CD4-positive, alpha-beta T cell treated with Interleukin-6 at 100 ng/mL for 8 hours (primary cell): ENCODE measurements around the gene TRAPPC12.
"Not testable (repeated sequence)": the region's sequence is repeated elsewhere in the genome, so short reads cannot be mapped to it uniquely, and the experiment has no call there.

Experiments used
- DNase-seq: peaks from one replicate; pipeline ENCODE4 v3.0.0-alpha.2; 2020; ENCODE audit warnings: mixed read lengths, low spot score

TRAPPC12 gene

GRCh38 chr2:3433339-3433699 lies 53.8 kb downstream of the TRAPPC12 start:
- no peak for DNase-seq

- DNase-seq: no peak
These were observed 54.4 kb downstream of the TRAPPC12 start for GRCh38 chr2:3433776-3434400.

- DNase-seq: no peak
These were observed 55.2 kb downstream of the TRAPPC12 start for GRCh38 chr2:3434654-3435053.

- DNase-seq: no peak
These were observed 56.0 kb downstream of the TRAPPC12 start for GRCh38 chr2:3435445-3435844.

GRCh38 chr2:3440477-3440876 lies 61.0 kb downstream of the TRAPPC12 start:
- DNase-seq: no peak

- DNase-seq: no peak
These were observed 62.0 kb downstream of the TRAPPC12 start for GRCh38 chr2:3441465-3441864.

GRCh38 chr2:3442185-3442584 lies 62.7 kb downstream of the TRAPPC12 start:
- DNase-seq: no peak

- no peak for DNase-seq
These were observed 63.6 kb downstream of the TRAPPC12 start for GRCh38 chr2:3443083-3443482.

- no peak for DNase-seq
These were observed 64.1 kb downstream of the TRAPPC12 start for GRCh38 chr2:3443506-3444084.

- no peak for DNase-seq
These were observed 66.4 kb downstream of the TRAPPC12 start for GRCh38 chr2:3445891-3446290.

GRCh38 chr2:3446381-3446780 lies 66.9 kb downstream of the TRAPPC12 start:
- no peak for DNase-seq

GRCh38 chr2:3447186-3447585 lies 67.7 kb downstream of the TRAPPC12 start:
- not testable (repeated sequence) for DNase-seq

GRCh38 chr2:3447789-3448317 lies 68.4 kb downstream of the TRAPPC12 start:
- no peak for DNase-seq

GRCh38 chr2:3448441-3448911 lies 69.0 kb downstream of the TRAPPC12 start:
- not testable (repeated sequence) for DNase-seq

- no peak for DNase-seq
These were observed 69.6 kb downstream of the TRAPPC12 start for GRCh38 chr2:3449086-3449485.

GRCh38 chr2:3449936-3450335 lies 70.4 kb downstream of the TRAPPC12 start:
- DNase-seq: no peak

GRCh38 chr2:3450385-3451010 lies 71.0 kb downstream of the TRAPPC12 start:
- no peak for DNase-seq

GRCh38 chr2:3451169-3451568 lies 71.7 kb downstream of the TRAPPC12 start:
- DNase-seq: no peak

- no peak for DNase-seq
These were observed 72.6 kb downstream of the TRAPPC12 start for GRCh38 chr2:3451926-3452671.

- no peak for DNase-seq
These were observed 73.9 kb downstream of the TRAPPC12 start for GRCh38 chr2:3453190-3453999.

GRCh38 chr2:3454005-3454404 lies 74.5 kb downstream of the TRAPPC12 start:
- DNase-seq: not testable (repeated sequence)

- DNase-seq: no peak
These were observed 75.3 kb downstream of the TRAPPC12 start for GRCh38 chr2:3454802-3455201.
